Measurements from ENCODE around the gene KIAA0232. TPM values are rescaled to one million over a fixed set of nuclear protein-coding genes. Genes with fewer than 3 reads are reported as not detected.

The KIAA0232 gene
- total RNA-seq, 1 experiment from 2014 or later = 28.5 TPM

GRCh38 chr4:6758728-6759127 lies 23.8 kb upstream of the KIAA0232 start:
- Histone ChIP-seq H4K91ac (ENCODE audit: insufficient read length, low read depth, low read length) (no peak overlapping the region), H4K5ac (ENCODE audit: insufficient read length, low read depth, low read length) (no peak overlapping the region), H3K18ac (ENCODE audit: insufficient read length, low read depth, low read length) (no peak overlapping the region), H2AFZ (ENCODE audit: low read length) (no peak overlapping the region), H3K4ac (ENCODE audit: low read depth, low read length) (no peak overlapping the region), H4K8ac (replicated peaks; ENCODE audit: insufficient read length, low read depth, low read length) (no peak overlapping the region), H2BK15ac (ENCODE audit: low read depth, low read length) (no peak overlapping the region), H3K9ac (ENCODE audit: extremely low read depth, insufficient read length, low read length) (no peak overlapping the region), H3K23me2 (ENCODE audit: insufficient read length, low read depth, low read length, poor library complexity, severe bottlenecking) (no peaks in the 10 kb centered on the region), H4K20me1 (ENCODE audit: control insufficient read depth, insufficient read depth, insufficient read length) (no peaks in the 10 kb centered on the region), H3K27me3 (ENCODE audit: insufficient read depth, low read length) (no peaks in the 10 kb centered on the region), H2BK20ac (ENCODE audit: low read depth, low read length, poor library complexity, severe bottlenecking) (no peak overlapping the region), H3K79me1 (ENCODE audit: insufficient read depth, low read depth, low read length, poor library complexity, severe bottlenecking) (no peaks in the 10 kb centered on the region), H3K79me2 (ENCODE audit: insufficient read depth, low read length) (no peaks in the 10 kb centered on the region), H3K9me3 (ENCODE audit: control insufficient read depth, low read depth, low read length) (no peaks in the 10 kb centered on the region), H3K27ac (ENCODE audit: insufficient read length, low read depth, low read length) (no peak overlapping the region), H3K4me1 (ENCODE audit: insufficient read depth, low read length) (no peaks in the 10 kb centered on the region), H2AK5ac (ENCODE audit: insufficient read length, low read length) (no peak overlapping the region), H3K14ac (ENCODE audit: insufficient read depth, low read length) (no peak overlapping the region), H3K4me2 (ENCODE audit: insufficient read depth, insufficient read length, low read length) (no peak overlapping the region), H3K23ac (ENCODE audit: insufficient read length, low read depth, low read length) (no peak overlapping the region), H3T11ph (ENCODE audit: low read length) (no peak overlapping the region), H3K56ac (ENCODE audit: insufficient read length, low read depth, low read length) (no peak overlapping the region), H2BK120ac (ENCODE audit: low read depth, low read length, poor library complexity, severe bottlenecking) (no peak overlapping the region), H2BK5ac (ENCODE audit: insufficient read length, low read length) (no peak overlapping the region), H2BK12ac (ENCODE audit: insufficient read length, low read depth, low read length) (no peak overlapping the region)
- Mint-ChIP-seq H3K9me3 (peaks cover 0 to 3% of the 10 kb centered on the region in 2 experiments; a peak in 1 of 5 replicates), H3K4me1 (peaks cover 0 to 4% of the 10 kb centered on the region in 2 experiments; a peak in 1 of 4 replicates), H3K4me3 (no peak overlapping the region), H3K36me3 (ENCODE audit: insufficient read depth in 1 of 3, low read depth in 3 of 3) (no peaks in the 10 kb centered on the region), H3K27ac (no peak overlapping the region), H3K27me3 (ENCODE audit: low read depth) (peaks cover 5% of the 10 kb centered on the region)
- TF ChIP-seq CTCF (conservative IDR thresholded peaks at IDR 0.05) = no peak
- no CpG with 5 or more reads among the region's 4 CpGs for WGBS (ENCODE audit: extremely low coverage, insufficient read length, low lambda C conversion rate)
- DNase-seq = no peak

Measured in H9 (cell line).